Colonic mucosa (tissue), 4 donors: ENCODE data around the gene ING2. TPM values are rescaled to one million over a fixed set of nuclear protein-coding genes. Genes with fewer than 3 reads are reported as not detected.

Source experiments
- DNase-seq: peaks from one replicate; pipeline ENCODE4 v3.0.0-alpha.2; 2020
- H3K27ac ChIP-seq: fragments of 200-600 bp; one replicate; pipeline ENCODE4 v1.8.0; 2021
- H3K27me3 ChIP-seq: fragments of 200-600 bp; one replicate; pipeline ENCODE4 v1.8.0; 2021
- H3K36me3 ChIP-seq: fragments of 200-600 bp; one replicate; pipeline ENCODE4 v1.8.0; 2021
- H3K4me1 ChIP-seq: fragments of 200-600 bp; one replicate; pipeline ENCODE4 v1.8.0; 2021; ENCODE audit warnings: mild to moderate bottlenecking
- H3K4me3 ChIP-seq: fragments of 200-600 bp; one replicate; pipeline ENCODE4 v1.8.0; 2021
- H3K9ac ChIP-seq, 2 donors: one replicate each; pipeline ENCODE4 v1.7.0; 2013; ENCODE audit warnings: control low read depth in 2 of 2, low read depth in 2 of 2, low read length in 2 of 2
- H3K9me3 ChIP-seq: fragments of 200-600 bp; one replicate; pipeline ENCODE4 v1.8.0; 2021
- intact Hi-C: fragments of 100-400 bp; cut with DNase I; formaldehyde crosslinking; loops from one replicate; pipeline ENCODE4 v1.14.1; 2022
- total RNA-seq, 2 donors: library from RNA; stranded (reverse); fragmentation: NEBNext Ultra II Directional in 1 of 2; extraction: Animal tissue kit (Norgen Biotek cat#: 25700) in 1 of 2; gene quantifications; one replicate each; pipeline ENCODE4 v1.2.1, GENCODE V29; 2021
- TF ChIP-seq, protein P1 (sequence below): fragments of 200-600 bp; IDR thresholded peaks from one replicate; pipeline ENCODE4 v1.8.0; 2022; ENCODE audit warnings: antibody characterized with exemption, mild to moderate bottlenecking
- donor health status: healthy.
- donor health status: DM: no; HTN: no; CAD: no.
- donor health status: DM: no; HTN: no; CAD: no.

Gene ING2
- total RNA-seq, 2 donors from 2014 or later = 11.0 to 15.3 TPM

DNA sequence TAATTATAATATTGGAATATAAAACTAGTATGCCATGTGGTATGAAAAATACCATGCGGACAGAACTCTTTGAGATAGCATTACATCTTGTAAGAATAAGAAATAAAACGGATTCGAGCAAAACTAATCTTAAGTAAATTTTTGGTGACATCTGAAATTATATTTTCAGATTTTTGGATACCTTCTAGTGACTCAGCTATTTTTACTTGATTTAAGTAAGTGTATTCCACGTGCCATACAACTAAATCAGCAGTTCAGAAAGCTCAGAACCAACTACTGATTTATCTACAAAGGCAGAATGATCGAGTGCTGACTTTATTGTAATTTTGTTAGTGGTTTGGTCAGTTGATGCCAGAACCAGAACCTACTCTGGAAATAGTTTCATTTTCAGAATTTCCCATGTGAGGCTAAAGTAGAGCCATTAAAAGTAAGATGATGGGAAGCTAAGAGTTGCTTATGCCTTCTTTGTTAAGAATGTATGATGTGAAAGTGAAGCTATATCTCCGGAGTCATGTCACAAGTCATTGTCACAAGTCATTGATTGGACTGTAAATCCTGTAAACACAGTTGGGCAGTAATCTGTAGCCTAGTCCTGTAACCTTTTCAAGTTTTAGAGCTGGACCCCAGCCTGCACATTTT is 4.0 kb downstream of the ING2 start:
- no peaks in the 10 kb centered on the region for H3K27me3 ChIP-seq
- H3K4me3 ChIP-seq = no peak overlapping the region
- peaks cover 3% of the 10 kb centered on the region for H3K36me3 ChIP-seq
- no peak overlapping the region for H3K27ac ChIP-seq
- TF ChIP-seq, protein P1, sequence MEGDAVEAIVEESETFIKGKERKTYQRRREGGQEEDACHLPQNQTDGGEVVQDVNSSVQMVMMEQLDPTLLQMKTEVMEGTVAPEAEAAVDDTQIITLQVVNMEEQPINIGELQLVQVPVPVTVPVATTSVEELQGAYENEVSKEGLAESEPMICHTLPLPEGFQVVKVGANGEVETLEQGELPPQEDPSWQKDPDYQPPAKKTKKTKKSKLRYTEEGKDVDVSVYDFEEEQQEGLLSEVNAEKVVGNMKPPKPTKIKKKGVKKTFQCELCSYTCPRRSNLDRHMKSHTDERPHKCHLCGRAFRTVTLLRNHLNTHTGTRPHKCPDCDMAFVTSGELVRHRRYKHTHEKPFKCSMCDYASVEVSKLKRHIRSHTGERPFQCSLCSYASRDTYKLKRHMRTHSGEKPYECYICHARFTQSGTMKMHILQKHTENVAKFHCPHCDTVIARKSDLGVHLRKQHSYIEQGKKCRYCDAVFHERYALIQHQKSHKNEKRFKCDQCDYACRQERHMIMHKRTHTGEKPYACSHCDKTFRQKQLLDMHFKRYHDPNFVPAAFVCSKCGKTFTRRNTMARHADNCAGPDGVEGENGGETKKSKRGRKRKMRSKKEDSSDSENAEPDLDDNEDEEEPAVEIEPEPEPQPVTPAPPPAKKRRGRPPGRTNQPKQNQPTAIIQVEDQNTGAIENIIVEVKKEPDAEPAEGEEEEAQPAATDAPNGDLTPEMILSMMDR = no peak
- no peak overlapping the region for H3K9ac ChIP-seq
- no peaks in the 10 kb centered on the region for H3K9me3 ChIP-seq
- intact Hi-C loops = loop anchor here (5.0 to 10.0 kb wide), 2 partner anchors 54 to 148 kb away; partner anchors contain the start of genes RWDD4 and TRAPPC11
- H3K4me1 ChIP-seq = no peaks in the 10 kb centered on the region
- DNase-seq = no peak

GRCh38 chr4:183515411-183515810 is 10.6 kb downstream of the ING2 start:
- intact Hi-C loops = no loop called here
- no peaks in the 10 kb centered on the region for H3K27me3 ChIP-seq
- no peak overlapping the region for H3K4me3 ChIP-seq
- no peak for DNase-seq
- no peaks in the 10 kb centered on the region for H3K9me3 ChIP-seq
- no peaks in the 10 kb centered on the region for H3K4me1 ChIP-seq
- no peak overlapping the region for H3K9ac ChIP-seq
- TF ChIP-seq, protein P1 = no peak
- H3K36me3 ChIP-seq = peaks cover 3% of the 10 kb centered on the region
- H3K27ac ChIP-seq = no peak overlapping the region

GRCh38 chr4:183517194-183517593 is 12.3 kb downstream of the ING2 start:
- H3K9ac ChIP-seq = no peak overlapping the region
- no peaks in the 10 kb centered on the region for H3K4me1 ChIP-seq
- H3K4me3 ChIP-seq = no peak overlapping the region
- DNase-seq = no peak
- H3K27me3 ChIP-seq = no peaks in the 10 kb centered on the region
- intact Hi-C loops = no loop called here
- TF ChIP-seq, protein P1 = no peak
- peaks cover 3% of the 10 kb centered on the region for H3K36me3 ChIP-seq
- no peaks in the 10 kb centered on the region for H3K9me3 ChIP-seq
- H3K27ac ChIP-seq = no peak overlapping the region

DNA sequence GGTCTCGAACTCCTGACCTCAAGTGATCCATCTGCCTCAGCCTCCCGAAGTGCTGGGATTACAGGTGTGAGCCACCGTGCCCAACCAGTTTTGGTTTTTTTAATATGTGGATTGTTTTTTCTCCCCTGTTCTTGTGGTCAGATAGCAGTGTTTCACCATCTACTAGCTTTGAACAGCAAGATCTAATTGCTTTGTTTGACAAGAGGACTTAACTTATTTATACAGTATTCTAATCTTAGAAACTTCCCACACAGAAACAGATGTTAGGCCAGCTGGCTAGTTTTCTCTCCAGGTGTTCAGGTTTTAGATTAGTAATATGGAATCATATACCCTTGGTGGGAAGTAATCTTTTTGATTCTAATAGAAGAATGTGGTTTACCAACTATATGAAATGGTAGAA is 12.9 kb downstream of the ING2 start:
- no peak overlapping the region for H3K27ac ChIP-seq
- H3K9me3 ChIP-seq = no peaks in the 10 kb centered on the region
- H3K4me1 ChIP-seq = no peaks in the 10 kb centered on the region
- no peak for DNase-seq
- no peaks in the 10 kb centered on the region for H3K36me3 ChIP-seq
- no peaks in the 10 kb centered on the region for H3K27me3 ChIP-seq
- intact Hi-C loops = no loop called here
- H3K4me3 ChIP-seq = no peak overlapping the region
- no peak overlapping the region for H3K9ac ChIP-seq
- TF ChIP-seq, protein P1 = no peak

GRCh38 chr4:183522821-183523220 is 18.0 kb downstream of the ING2 start:
- H3K27ac ChIP-seq = no peak overlapping the region
- DNase-seq = no peak
- intact Hi-C loops = no loop called here

More at GRCh38 chr4:183522821-183523220, 18.0 kb downstream of the ING2 start:
- no peak overlapping the region for H3K9ac ChIP-seq
- no peaks in the 10 kb centered on the region for H3K4me1 ChIP-seq
- no peaks in the 10 kb centered on the region for H3K27me3 ChIP-seq
- TF ChIP-seq, protein P1 = no peak
- H3K9me3 ChIP-seq = no peaks in the 10 kb centered on the region
- no peaks in the 10 kb centered on the region for H3K36me3 ChIP-seq
- H3K4me3 ChIP-seq = no peak overlapping the region
